ENCODE data around the gene RUFY1. TPM values are rescaled to one million over a fixed set of nuclear protein-coding genes. Genes with fewer than 3 reads are reported as not detected.
"Not testable (repeated sequence)": the region's sequence is repeated elsewhere in the genome, so short reads cannot be mapped to it uniquely, and the experiment has no call there.

The RUFY1 gene, protein sequence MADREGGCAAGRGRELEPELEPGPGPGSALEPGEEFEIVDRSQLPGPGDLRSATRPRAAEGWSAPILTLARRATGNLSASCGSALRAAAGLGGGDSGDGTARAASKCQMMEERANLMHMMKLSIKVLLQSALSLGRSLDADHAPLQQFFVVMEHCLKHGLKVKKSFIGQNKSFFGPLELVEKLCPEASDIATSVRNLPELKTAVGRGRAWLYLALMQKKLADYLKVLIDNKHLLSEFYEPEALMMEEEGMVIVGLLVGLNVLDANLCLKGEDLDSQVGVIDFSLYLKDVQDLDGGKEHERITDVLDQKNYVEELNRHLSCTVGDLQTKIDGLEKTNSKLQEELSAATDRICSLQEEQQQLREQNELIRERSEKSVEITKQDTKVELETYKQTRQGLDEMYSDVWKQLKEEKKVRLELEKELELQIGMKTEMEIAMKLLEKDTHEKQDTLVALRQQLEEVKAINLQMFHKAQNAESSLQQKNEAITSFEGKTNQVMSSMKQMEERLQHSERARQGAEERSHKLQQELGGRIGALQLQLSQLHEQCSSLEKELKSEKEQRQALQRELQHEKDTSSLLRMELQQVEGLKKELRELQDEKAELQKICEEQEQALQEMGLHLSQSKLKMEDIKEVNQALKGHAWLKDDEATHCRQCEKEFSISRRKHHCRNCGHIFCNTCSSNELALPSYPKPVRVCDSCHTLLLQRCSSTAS
- total RNA-seq = 10 to 100 TPM; 35.4 to 51.9 TPM
- 10 to 100 TPM; 26.8 to 27.9 TPM for polyA plus RNA-seq
- long read RNA-seq, donor 1, transcript RUFY1-204 (17 exons, 2,642 nt) = major isoform, 12 of 79 reads
- long read RNA-seq, donor 1, transcript RUFY1-201 (18 exons, 2,646 nt) = minor isoform, 9 of 79 reads
- long read RNA-seq, donor 1, partial matches to known transcripts = 23 of 79 reads
- long read RNA-seq, donor 1, other reads (novel, unspliced or antisense) = 31 of 79 reads
- long read RNA-seq, donor 2, transcript RUFY1-201 (18 exons, 2,646 nt) = major isoform, 18 of 44 reads
- long read RNA-seq, donor 2, partial matches to known transcripts = 6 of 44 reads
- long read RNA-seq, donor 2, other reads (novel, unspliced or antisense) = 18 of 44 reads

DNA sequence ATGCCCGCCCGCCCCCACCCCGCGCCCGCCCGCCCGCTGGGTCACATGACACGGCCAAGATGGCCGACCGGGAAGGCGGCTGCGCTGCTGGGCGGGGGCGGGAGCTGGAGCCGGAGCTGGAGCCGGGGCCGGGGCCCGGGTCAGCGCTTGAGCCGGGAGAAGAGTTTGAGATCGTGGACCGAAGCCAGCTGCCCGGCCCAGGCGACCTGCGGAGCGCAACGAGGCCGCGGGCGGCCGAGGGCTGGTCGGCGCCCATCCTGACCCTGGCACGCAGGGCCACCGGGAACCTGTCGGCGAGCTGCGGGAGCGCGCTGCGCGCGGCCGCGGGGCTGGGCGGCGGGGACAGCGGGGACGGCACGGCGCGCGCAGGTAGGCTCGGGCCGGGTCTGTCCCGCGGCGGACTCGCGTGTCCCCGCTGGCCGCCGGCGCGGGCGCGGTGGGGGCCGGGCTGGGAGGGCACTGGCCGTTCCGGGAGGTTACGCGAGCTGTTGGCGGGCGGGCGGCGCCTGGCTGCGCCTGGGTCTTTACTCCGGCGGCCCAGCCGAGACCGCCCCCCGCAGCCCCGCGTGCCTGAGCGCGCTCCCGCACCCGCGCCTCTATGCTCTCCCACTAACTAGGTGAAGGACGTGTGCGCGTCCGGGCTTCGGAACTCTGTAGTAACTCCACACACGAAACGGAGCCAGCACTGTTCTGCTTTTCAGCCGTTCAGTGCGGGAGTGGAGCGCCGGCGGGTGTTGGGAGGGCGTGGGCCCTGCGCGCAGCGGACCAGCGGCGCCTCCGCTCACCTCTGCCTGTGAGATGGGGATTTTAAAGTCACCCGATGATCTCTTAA, at the start of gene RUFY1:
RUFY1 (plus strand) TSS at position 44 of the 832 bp plus-strand sequence; CDS start at position 60, 16 bp downstream.
- no peaks in the 10 kb centered on the region for H3K9me3 ChIP-seq (ENCODE audit: control insufficient read depth, low read length)
- H3K4me1 ChIP-seq (ENCODE audit: control insufficient read depth in 1 of 2, insufficient read depth in 2 of 2, low read length in 2 of 2) = peaks cover 0 to 3% of the 10 kb centered on the region in 2 donors
- DNase-seq = peak; percentile 88 to 93
- ATAC-seq (ENCODE audit: low FRiP score) = peak; percentile 92
- no peaks in the 10 kb centered on the region for H3K27me3 ChIP-seq (ENCODE audit: control insufficient read depth in 1 of 2, insufficient read depth in 2 of 2, low read length in 1 of 2)
- peak within 1 kb of the TSS; percentile 77 to 96 for H3K27ac ChIP-seq (ENCODE audit: low read depth in 1 of 2, low read length in 2 of 2)
- WGBS, 2 donors = 0% methylated on average over 69 to 109 of the region's 109 CpGs
- no peaks in the 10 kb centered on the region for H3K36me3 ChIP-seq (ENCODE audit: control insufficient read depth in 1 of 2, insufficient read depth in 2 of 2, low read length in 1 of 2)
- H3K4me3 ChIP-seq (ENCODE audit: low read length in 2 of 2) = peak within 1 kb of the TSS; percentile 68 to 74
- intact Hi-C loops (cut with DNase I) = loop anchor here in 1 of 2 donors (5.0 to 10.0 kb wide), 2 partner anchors 72 to 524 kb away; partner anchors contain the start of genes HNRNPH1 and RNF130

DNA sequence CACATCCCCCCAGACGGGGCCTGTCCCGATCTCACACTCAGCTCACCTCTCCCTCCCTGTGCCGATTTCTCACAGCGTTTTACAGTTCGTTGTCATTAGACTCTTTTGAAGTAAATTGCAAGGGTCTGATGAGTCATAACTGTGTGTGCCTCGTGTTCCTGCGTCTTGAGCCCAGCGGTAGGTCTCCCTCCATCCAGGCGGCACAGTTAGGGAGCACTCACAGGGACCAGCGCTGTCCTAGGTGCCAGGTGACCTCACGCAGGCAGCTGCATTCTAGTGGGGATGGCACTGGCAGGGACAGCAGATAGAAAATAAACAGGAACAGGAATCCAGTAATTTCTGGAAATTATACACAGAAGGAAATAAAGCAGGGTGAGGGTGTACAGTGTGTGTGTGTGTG, 48.4 kb upstream of the RUFY1 start:
- WGBS, 2 donors = no CpG with 5 or more reads among the region's 11 CpGs
- H3K27me3 ChIP-seq (ENCODE audit: control insufficient read depth in 1 of 2, insufficient read depth in 2 of 2, low read length in 1 of 2); intact Hi-C loops (cut with DNase I); H3K9me3 ChIP-seq (ENCODE audit: control insufficient read depth, low read length); H3K36me3 ChIP-seq (ENCODE audit: control insufficient read depth in 1 of 2, insufficient read depth in 2 of 2, low read length in 1 of 2); H3K4me3 ChIP-seq (ENCODE audit: low read length in 2 of 2); H3K4me1 ChIP-seq (ENCODE audit: control insufficient read depth in 1 of 2, insufficient read depth in 2 of 2, low read length in 2 of 2); ATAC-seq (ENCODE audit: low FRiP score); H3K27ac ChIP-seq (ENCODE audit: low read depth in 1 of 2, low read length in 2 of 2); DNase-seq: not testable (repeated sequence)

DNA sequence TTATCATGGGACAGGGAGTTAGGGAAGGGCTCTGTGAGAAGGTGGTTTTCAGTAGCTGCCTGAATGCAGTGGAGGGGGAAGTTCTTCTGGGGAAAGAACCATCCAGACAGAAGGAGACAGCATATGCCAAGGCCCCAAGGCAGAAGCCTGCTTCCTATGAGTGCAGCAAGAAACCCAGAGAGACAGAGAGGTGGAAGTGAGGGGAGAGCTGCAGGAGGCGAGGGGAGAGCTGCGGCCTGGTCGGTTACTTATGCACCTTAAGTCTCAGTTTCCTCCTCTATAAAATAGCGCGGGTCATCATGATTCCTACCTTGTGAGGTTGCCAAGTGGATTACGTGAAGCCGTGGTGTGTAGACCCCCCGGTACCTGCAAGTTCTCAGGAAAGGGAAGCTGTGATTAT, 47.9 kb upstream of the RUFY1 start:
- peak in 1 of 2 donors; percentile 21 for DNase-seq
- WGBS, 2 donors = 84 to 93% methylated on average over 3 to 6 of the region's 8 CpGs
- H3K4me1 ChIP-seq (ENCODE audit: control insufficient read depth in 1 of 2, insufficient read depth in 2 of 2, low read length in 2 of 2); H3K27ac ChIP-seq (ENCODE audit: low read depth in 1 of 2, low read length in 2 of 2); H3K27me3 ChIP-seq (ENCODE audit: control insufficient read depth in 1 of 2, insufficient read depth in 2 of 2, low read length in 1 of 2); H3K4me3 ChIP-seq (ENCODE audit: low read length in 2 of 2); intact Hi-C loops (cut with DNase I); H3K9me3 ChIP-seq (ENCODE audit: control insufficient read depth, low read length); H3K36me3 ChIP-seq (ENCODE audit: control insufficient read depth in 1 of 2, insufficient read depth in 2 of 2, low read length in 1 of 2): not testable (repeated sequence)
- peak; percentile 53 for ATAC-seq (ENCODE audit: low FRiP score)

GRCh38 chr5:179504191-179504590, 46.2 kb upstream of the RUFY1 start:
- H3K27ac ChIP-seq (ENCODE audit: low read depth in 1 of 2, low read length in 2 of 2) = no peak overlapping the region
- ATAC-seq (ENCODE audit: low FRiP score) = no peak
- no peaks in the 10 kb centered on the region for H3K36me3 ChIP-seq (ENCODE audit: control insufficient read depth in 1 of 2, insufficient read depth in 2 of 2, low read length in 1 of 2)
- H3K4me3 ChIP-seq (ENCODE audit: low read length in 2 of 2) = no peak overlapping the region
- no peaks in the 10 kb centered on the region for H3K27me3 ChIP-seq (ENCODE audit: control insufficient read depth in 1 of 2, insufficient read depth in 2 of 2, low read length in 1 of 2)
- DNase-seq = no peak
- no peaks in the 10 kb centered on the region for H3K4me1 ChIP-seq (ENCODE audit: control insufficient read depth in 1 of 2, insufficient read depth in 2 of 2, low read length in 2 of 2)
- H3K9me3 ChIP-seq (ENCODE audit: control insufficient read depth, low read length) = no peaks in the 10 kb centered on the region
- intact Hi-C loops (cut with DNase I) = no loop called here
- 61 to 64% methylated on average over 7 of the region's 7 CpGs for WGBS, 2 donors

GRCh38 chr5:179504600-179505396, 45.6 kb upstream of the RUFY1 start:
- Histone ChIP-seq H3K27ac (ENCODE audit: low read depth in 1 of 2, low read length in 2 of 2) (no peak overlapping the region), H3K36me3 (ENCODE audit: control insufficient read depth in 1 of 2, insufficient read depth in 2 of 2, low read length in 1 of 2) (no peaks in the 10 kb centered on the region), H3K4me1 (ENCODE audit: control insufficient read depth in 1 of 2, insufficient read depth in 2 of 2, low read length in 2 of 2) (no peaks in the 10 kb centered on the region), H3K9me3 (ENCODE audit: control insufficient read depth, low read length) (no peaks in the 10 kb centered on the region), H3K27me3 (ENCODE audit: control insufficient read depth in 1 of 2, insufficient read depth in 2 of 2, low read length in 1 of 2) (no peaks in the 10 kb centered on the region), H3K4me3 (ENCODE audit: low read length in 2 of 2) (no peak overlapping the region)
- no peak for ATAC-seq (ENCODE audit: low FRiP score)
- intact Hi-C loops (cut with DNase I) = no loop called here
- DNase-seq = peak in 1 of 2 donors; percentile 5
- WGBS, 2 donors = 62% methylated on average over 17 of the region's 17 CpGs

DNA sequence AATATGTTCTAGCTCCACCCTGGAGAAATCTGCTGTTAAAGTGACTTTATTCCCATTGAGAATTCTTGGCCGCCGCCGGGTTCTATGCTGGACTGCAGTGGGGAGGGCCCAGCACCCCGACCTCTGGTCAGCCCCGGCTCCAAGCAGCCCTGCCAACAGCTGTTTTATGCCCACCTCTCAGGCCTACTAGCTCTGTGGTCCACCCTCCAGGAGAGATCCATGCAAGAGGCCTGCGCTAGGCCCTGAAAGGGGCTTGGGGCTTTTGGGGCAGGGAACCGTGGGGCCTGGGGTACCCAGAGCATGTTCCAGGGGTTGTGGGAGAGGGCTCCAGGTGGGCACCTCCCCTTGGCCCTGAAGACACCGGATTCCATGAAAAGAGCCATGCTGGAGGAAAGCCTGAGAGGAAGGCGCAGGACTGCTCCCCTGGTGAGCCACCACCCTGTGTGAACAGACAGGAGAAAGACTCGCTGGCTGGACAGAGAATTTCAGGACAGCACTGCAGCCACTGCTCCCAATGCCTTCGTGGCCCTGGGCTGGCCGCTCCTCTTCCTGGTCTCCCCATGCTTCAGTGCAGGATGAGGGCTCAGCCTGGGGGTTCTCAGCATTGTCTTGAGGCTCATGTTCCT, 44.6 kb upstream of the RUFY1 start:
- intact Hi-C loops (cut with DNase I) = no loop called here
- WGBS, 2 donors = 91 to 93% methylated on average over 12 of the region's 12 CpGs
- H3K4me3 ChIP-seq (ENCODE audit: low read length in 2 of 2) = no peak overlapping the region
- DNase-seq = peak in 1 of 2 donors; percentile 65
- no peaks in the 10 kb centered on the region for H3K4me1 ChIP-seq (ENCODE audit: control insufficient read depth in 1 of 2, insufficient read depth in 2 of 2, low read length in 2 of 2)
- no peaks in the 10 kb centered on the region for H3K27me3 ChIP-seq (ENCODE audit: control insufficient read depth in 1 of 2, insufficient read depth in 2 of 2, low read length in 1 of 2)
- no peak overlapping the region for H3K27ac ChIP-seq (ENCODE audit: low read depth in 1 of 2, low read length in 2 of 2)
- no peaks in the 10 kb centered on the region for H3K9me3 ChIP-seq (ENCODE audit: control insufficient read depth, low read length)
- ATAC-seq (ENCODE audit: low FRiP score) = no peak
- no peaks in the 10 kb centered on the region for H3K36me3 ChIP-seq (ENCODE audit: control insufficient read depth in 1 of 2, insufficient read depth in 2 of 2, low read length in 1 of 2)

- Histone ChIP-seq H3K27ac (ENCODE audit: low read depth in 1 of 2, low read length in 2 of 2) (no peak overlapping the region), H3K4me1 (ENCODE audit: control insufficient read depth in 1 of 2, insufficient read depth in 2 of 2, low read length in 2 of 2) (no peaks in the 10 kb centered on the region), H3K36me3 (ENCODE audit: control insufficient read depth in 1 of 2, insufficient read depth in 2 of 2, low read length in 1 of 2) (no peaks in the 10 kb centered on the region), H3K4me3 (ENCODE audit: low read length in 2 of 2) (no peak overlapping the region), H3K9me3 (ENCODE audit: control insufficient read depth, low read length) (no peaks in the 10 kb centered on the region), H3K27me3 (ENCODE audit: control insufficient read depth in 1 of 2, insufficient read depth in 2 of 2, low read length in 1 of 2) (no peaks in the 10 kb centered on the region)
- intact Hi-C loops (cut with DNase I) = no loop called here
- no peak for DNase-seq
- no peak for ATAC-seq (ENCODE audit: low FRiP score)
- WGBS, 2 donors = 25 to 31% methylated on average over 4 of the region's 4 CpGs
These were observed 41.1 kb upstream of the RUFY1 start for GRCh38 chr5:179509239-179509638.
